ENCODE results near the gene SLX4IP.

Gene SLX4IP

DNA sequence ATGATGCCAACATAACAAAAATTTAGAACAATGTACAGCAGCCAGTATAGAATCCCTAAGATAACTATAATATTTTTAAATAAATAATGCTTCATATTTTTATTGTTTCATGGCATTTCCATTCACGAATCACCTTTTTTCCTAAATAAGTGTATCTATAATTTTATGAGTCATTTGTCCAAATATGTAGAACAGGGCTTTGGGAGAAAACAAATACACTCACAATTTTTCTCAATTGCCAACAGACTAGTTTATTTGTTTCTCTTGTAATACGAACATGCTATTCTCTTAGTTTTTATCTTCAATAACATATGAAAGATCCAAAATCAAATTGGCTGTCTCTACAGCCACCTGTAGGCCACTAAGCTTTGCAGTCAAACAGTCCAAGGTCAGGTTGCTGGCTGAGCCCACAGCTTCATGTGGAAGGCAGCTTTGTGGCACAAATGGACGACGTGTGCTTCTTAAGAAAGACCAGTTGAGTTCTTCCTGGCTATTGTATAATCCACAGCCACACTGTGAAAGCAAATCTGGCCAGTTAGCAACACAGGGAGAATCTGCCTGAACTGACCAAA lies 30.1 kb upstream of the SLX4IP start:
- TF ChIP-seq, protein P1, sequence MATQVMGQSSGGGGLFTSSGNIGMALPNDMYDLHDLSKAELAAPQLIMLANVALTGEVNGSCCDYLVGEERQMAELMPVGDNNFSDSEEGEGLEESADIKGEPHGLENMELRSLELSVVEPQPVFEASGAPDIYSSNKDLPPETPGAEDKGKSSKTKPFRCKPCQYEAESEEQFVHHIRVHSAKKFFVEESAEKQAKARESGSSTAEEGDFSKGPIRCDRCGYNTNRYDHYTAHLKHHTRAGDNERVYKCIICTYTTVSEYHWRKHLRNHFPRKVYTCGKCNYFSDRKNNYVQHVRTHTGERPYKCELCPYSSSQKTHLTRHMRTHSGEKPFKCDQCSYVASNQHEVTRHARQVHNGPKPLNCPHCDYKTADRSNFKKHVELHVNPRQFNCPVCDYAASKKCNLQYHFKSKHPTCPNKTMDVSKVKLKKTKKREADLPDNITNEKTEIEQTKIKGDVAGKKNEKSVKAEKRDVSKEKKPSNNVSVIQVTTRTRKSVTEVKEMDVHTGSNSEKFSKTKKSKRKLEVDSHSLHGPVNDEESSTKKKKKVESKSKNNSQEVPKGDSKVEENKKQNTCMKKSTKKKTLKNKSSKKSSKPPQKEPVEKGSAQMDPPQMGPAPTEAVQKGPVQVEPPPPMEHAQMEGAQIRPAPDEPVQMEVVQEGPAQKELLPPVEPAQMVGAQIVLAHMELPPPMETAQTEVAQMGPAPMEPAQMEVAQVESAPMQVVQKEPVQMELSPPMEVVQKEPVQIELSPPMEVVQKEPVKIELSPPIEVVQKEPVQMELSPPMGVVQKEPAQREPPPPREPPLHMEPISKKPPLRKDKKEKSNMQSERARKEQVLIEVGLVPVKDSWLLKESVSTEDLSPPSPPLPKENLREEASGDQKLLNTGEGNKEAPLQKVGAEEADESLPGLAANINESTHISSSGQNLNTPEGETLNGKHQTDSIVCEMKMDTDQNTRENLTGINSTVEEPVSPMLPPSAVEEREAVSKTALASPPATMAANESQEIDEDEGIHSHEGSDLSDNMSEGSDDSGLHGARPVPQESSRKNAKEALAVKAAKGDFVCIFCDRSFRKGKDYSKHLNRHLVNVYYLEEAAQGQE (IDR thresholded peaks at IDR 0.05; ENCODE audit: low read depth): no peak
- TF ChIP-seq CEBPB (IDR thresholded peaks at IDR 0.05) (no peak), NFIC (IDR thresholded peaks at IDR 0.05) (no peak), FOXM1 (IDR thresholded peaks at IDR 0.05; ENCODE audit: borderline replicate concordance, low read depth) (no peak)

DNA sequence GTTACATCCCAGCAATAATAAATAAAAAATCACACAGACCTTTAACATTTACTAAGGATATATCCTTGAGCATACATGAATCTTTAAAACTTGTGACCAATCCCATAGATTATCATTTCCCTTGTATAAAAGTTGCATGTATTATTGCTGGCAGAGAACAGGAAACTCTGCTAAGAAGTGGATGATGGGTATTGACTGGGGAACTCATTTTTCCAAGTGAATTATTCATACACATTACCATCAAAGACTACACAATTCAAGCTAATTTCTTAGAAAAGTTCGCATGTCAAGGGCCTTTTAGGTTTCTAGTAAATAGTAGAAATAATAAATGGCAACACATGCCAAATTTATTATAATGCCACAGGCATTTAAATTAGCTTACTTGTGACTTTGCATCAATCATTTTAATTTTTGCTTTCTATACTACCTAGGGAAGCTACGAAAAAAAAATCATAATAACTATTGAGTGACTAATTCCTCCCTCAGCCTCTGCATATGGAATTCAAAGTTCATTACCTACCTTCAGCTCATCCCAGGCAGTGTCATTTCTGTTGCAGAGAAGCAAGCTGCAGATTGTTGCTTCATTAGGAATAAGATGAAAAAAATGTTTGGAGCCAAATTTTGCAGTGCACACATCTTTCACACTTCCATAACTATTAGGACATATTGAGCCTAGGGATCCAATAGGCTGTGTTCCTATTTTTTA lies 26.8 kb upstream of the SLX4IP start:
- TF ChIP-seq EP300 (IDR thresholded peaks at IDR 0.05; ENCODE audit: borderline replicate concordance): no peak
- TF ChIP-seq, protein P2, sequence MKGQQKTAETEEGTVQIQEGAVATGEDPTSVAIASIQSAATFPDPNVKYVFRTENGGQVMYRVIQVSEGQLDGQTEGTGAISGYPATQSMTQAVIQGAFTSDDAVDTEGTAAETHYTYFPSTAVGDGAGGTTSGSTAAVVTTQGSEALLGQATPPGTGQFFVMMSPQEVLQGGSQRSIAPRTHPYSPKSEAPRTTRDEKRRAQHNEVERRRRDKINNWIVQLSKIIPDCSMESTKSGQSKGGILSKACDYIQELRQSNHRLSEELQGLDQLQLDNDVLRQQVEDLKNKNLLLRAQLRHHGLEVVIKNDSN (IDR thresholded peaks at IDR 0.05): no peak
- TF ChIP-seq, protein P1 (IDR thresholded peaks at IDR 0.05; ENCODE audit: low read depth): no peak

DNA sequence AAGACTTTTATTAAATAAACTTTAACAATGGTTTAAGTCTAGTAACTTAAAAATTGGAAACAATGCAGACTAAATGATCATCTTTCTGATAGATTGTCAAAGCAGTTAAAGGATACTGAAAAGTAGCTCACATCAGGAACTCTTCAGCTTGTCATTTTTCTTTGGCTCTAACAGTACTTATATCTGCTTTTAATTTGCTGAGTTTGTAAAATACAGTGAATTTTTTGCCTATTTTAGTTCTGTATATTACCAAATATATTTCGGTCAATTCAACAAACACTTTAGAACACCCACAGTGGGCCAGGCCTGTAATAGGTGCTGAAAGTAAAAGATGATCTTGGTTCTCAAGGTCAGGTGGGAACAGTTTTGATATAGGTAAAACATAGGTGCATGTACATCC lies 23.4 kb upstream of the SLX4IP start:
- TF ChIP-seq NFIC (IDR thresholded peaks at IDR 0.05): no peak
- no peak for TF ChIP-seq ZBTB7A (IDR thresholded peaks at IDR 0.05; ENCODE audit: low read depth)
- no peak for TF ChIP-seq TEAD4 (IDR thresholded peaks at IDR 0.05)
- TF ChIP-seq CREB1 (IDR thresholded peaks at IDR 0.05; ENCODE audit: low read depth): no peak
- TF ChIP-seq, protein P1 (IDR thresholded peaks at IDR 0.05; ENCODE audit: low read depth): no peak
- TF ChIP-seq YY1 (IDR thresholded peaks at IDR 0.05; ENCODE audit: low read depth): no peak
- TF ChIP-seq TAF1 (IDR thresholded peaks at IDR 0.05; ENCODE audit: low read depth): no peak
- TF ChIP-seq CEBPB (IDR thresholded peaks at IDR 0.05): no peak
- no peak for TF ChIP-seq EGR1 (IDR thresholded peaks at IDR 0.05)
- no peak for TF ChIP-seq EP300 (IDR thresholded peaks at IDR 0.05; ENCODE audit: borderline replicate concordance)
- no peak for TF ChIP-seq TCF12 (IDR thresholded peaks at IDR 0.05; ENCODE audit: low read depth)

DNA sequence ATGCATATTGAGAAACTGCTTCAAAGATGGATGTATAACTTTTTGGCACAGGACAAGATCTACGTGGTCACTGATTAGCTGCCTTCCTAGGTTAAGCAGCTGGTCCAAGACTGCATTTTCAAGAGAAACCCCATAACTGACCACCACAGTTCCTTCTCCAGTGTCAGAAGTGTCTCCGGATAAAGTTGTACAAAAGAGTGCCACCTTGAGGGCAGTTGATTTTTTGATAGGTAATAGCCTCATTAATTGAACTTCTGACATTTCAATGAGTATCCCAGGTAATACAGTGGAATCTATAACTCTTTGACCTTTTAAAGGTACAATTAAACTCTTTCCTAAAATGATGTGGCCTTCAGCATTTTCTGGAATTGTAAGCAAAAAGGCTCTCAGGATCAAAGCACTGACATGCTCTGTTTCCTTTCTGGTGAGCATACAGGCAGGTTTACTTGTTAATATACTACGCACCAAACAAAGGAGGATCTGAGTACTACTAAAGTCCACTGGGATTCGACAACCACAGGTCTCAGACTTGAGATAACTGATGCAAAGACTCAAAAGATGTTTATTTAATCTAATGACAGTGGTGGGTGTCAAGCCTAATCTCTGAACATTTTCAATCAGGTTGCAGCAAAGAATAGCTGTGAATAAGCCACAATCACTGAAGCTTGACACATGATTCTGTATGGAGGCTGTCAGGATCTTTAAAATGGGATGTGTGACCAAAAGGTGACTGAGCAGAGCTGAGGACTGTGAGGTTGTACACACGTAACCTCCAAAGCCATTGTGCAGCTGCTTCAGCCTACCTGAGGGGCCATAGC lies 22.3 kb upstream of the SLX4IP start:
- TF ChIP-seq, protein P1 (IDR thresholded peaks at IDR 0.05; ENCODE audit: low read depth): no peak
- TF ChIP-seq NFIC (IDR thresholded peaks at IDR 0.05): no peak
- no peak for TF ChIP-seq RAD21 (IDR thresholded peaks at IDR 0.05; ENCODE audit: low read depth)
- TF ChIP-seq, protein P2 (IDR thresholded peaks at IDR 0.05): no peak
- no peak for TF ChIP-seq EGR1 (IDR thresholded peaks at IDR 0.05)
- no peak for TF ChIP-seq YY1 (IDR thresholded peaks at IDR 0.05; ENCODE audit: low read depth)
- TF ChIP-seq ZBTB7A (IDR thresholded peaks at IDR 0.05; ENCODE audit: low read depth): no peak
- no peak for TF ChIP-seq FOXM1 (IDR thresholded peaks at IDR 0.05; ENCODE audit: borderline replicate concordance, low read depth)
- no peak for TF ChIP-seq EP300 (IDR thresholded peaks at IDR 0.05; ENCODE audit: borderline replicate concordance)
- TF ChIP-seq TCF12 (IDR thresholded peaks at IDR 0.05; ENCODE audit: low read depth): no peak
- no peak for TF ChIP-seq TAF1 (IDR thresholded peaks at IDR 0.05; ENCODE audit: low read depth)
- TF ChIP-seq CEBPB (IDR thresholded peaks at IDR 0.05): no peak
